HUDEP-2 (cell line): ENCODE measurements around the gene PDIK1L.

Experiments used
- DNase-seq, 76 experiments: peaks; one replicate each; lab custom pipeline; 2025; ENCODE audit not compliant: unreplicated experiment in 76 of 76; lab: John Stamatoyannopoulos, UW

The PDIK1L gene

GRCh38 chr1:26145960-26146294 lies 34.3 kb downstream of the PDIK1L start:
- no peak for DNase-seq

- no peak for DNase-seq
These were observed 37.3 kb downstream of the PDIK1L start for GRCh38 chr1:26148887-26149286.

- DNase-seq = no peak
These were observed 42.4 kb downstream of the PDIK1L start for GRCh38 chr1:26153966-26154532.

GRCh38 chr1:26154750-26155149 lies 43.1 kb downstream of the PDIK1L start:
- no peak for DNase-seq

GRCh38 chr1:26155370-26156284 lies 44.0 kb downstream of the PDIK1L start:
- no peak for DNase-seq

GRCh38 chr1:26156285-26157038 lies 44.8 kb downstream of the PDIK1L start:
- DNase-seq = peak in 5 of 76 experiments; percentile 6 to 57 (median 37)

GRCh38 chr1:26158271-26158907 lies 46.8 kb downstream of the PDIK1L start:
- no peak for DNase-seq

GRCh38 chr1:26158908-26159742 lies 47.5 kb downstream of the PDIK1L start, which contains the start of gene FAM110D:
Gene FAM110D, plus strand, starts transcription at chr1:26159079. Its CDS starts 2,213 bp downstream, at chr1:26161292.
- no peak for DNase-seq

- DNase-seq = no peak
These were observed 48.1 kb downstream of the PDIK1L start for GRCh38 chr1:26159743-26160039.

GRCh38 chr1:26160527-26161414 lies 49.1 kb downstream of the PDIK1L start:
- DNase-seq = peak in 19 of 76 experiments; percentile 10 to 48 (median 22)

- peak in 52 of 76 experiments; percentile 15 to 80 (median 51) for DNase-seq
These were observed 50.0 kb downstream of the PDIK1L start for GRCh38 chr1:26161415-26162219.

GRCh38 chr1:26162220-26162709 lies 50.6 kb downstream of the PDIK1L start:
- DNase-seq = peak in 3 of 76 experiments; percentile 8 to 50 (median 47)

GRCh38 chr1:26163684-26164035 lies 52.0 kb downstream of the PDIK1L start:
- no peak for DNase-seq

GRCh38 chr1:26164036-26164860 lies 52.6 kb downstream of the PDIK1L start:
- DNase-seq = peak in 26 of 76 experiments; percentile 3 to 60 (median 20)

- DNase-seq = no peak
These were observed 53.5 kb downstream of the PDIK1L start for GRCh38 chr1:26164861-26165842.

GRCh38 chr1:26166719-26167281 lies 55.2 kb downstream of the PDIK1L start:
- no peak for DNase-seq
